Activated B cell treated with CpG ODN at 0.5 μM for 24 hours (primary cell): ENCODE data around the gene ENG. TPM values are rescaled to one million over a fixed set of nuclear protein-coding genes. Genes with fewer than 3 reads are reported as not detected.
A peak's percentile ranks its signal among the peaks of the same experiment; 100 is the strongest.

Experiments used
- ATAC-seq: fragments of 200-7000 bp; cut with Tn5 transposase; one replicate; pipeline ENCODE4 v1.10.0; 2021; ENCODE audit warnings: low read depth, mild to moderate bottlenecking, moderate library complexity
- CTCF ChIA-PET: fragments of 350-600 bp; sonication (Branson Sonifier 250); formaldehyde crosslinking; loops from one replicate; lab custom pipeline; 2021; ENCODE audit warnings: antibody characterized with exemption; lab: Charles Lee
- POLR2A ChIA-PET: fragments of 350-600 bp; sonication (Branson Sonifier 250); formaldehyde crosslinking; loops from one replicate; lab custom pipeline; 2021; ENCODE audit warnings: antibody characterized with exemption; lab: Charles Lee
- DNase-seq: peaks from one replicate; pipeline ENCODE4 v3.0.0; 2022
- H3K27ac Mint-ChIP-seq: one replicate; pipeline ENCODE4 v1.8.0; 2020; ENCODE audit warnings: mixed read lengths
- H3K27me3 Mint-ChIP-seq: one replicate; pipeline ENCODE4 v1.8.0; 2021; ENCODE audit warnings: mixed read lengths
- H3K36me3 Mint-ChIP-seq: one replicate; pipeline ENCODE4 v1.8.0; 2021; ENCODE audit warnings: low read depth, mixed read lengths
- H3K4me1 Mint-ChIP-seq: one replicate; pipeline ENCODE4 v1.8.0; 2021; ENCODE audit warnings: mixed read lengths
- H3K4me3 Mint-ChIP-seq: one replicate; pipeline ENCODE4 v1.8.0; 2020; ENCODE audit warnings: mild to moderate bottlenecking, mixed read lengths
- H3K9me3 Mint-ChIP-seq: one replicate; pipeline ENCODE4 v1.8.0; 2020; ENCODE audit warnings: mixed read lengths
- CTCF ChIP-seq: fragments of 200-600 bp; IDR thresholded peaks from one replicate; pipeline ENCODE4 v1.8.0; 2022; ENCODE audit warnings: antibody characterized with exemption, mild to moderate bottlenecking
- intact Hi-C: fragments of 100-400 bp; cut with micrococcal nuclease; formaldehyde crosslinking; loops from one replicate; pipeline ENCODE4 v1.15.1; 2024
- total RNA-seq: library from RNA; stranded (reverse); gene quantifications from 2 replicates; pipeline ENCODE4 v1.2.3, GENCODE V29; 2022

The ENG gene
- total RNA-seq, 1 donor from 2014 or later: 6.1 TPM

GRCh38 chr9:127812011-127812410 is 42.4 kb downstream of the ENG start:
- Mint-ChIP-seq H3K4me1 (no peaks in the 10 kb centered on the region), H3K9me3 (no peaks in the 10 kb centered on the region), H3K36me3 (peaks cover 72% of the 10 kb centered on the region), H3K27me3 (no peaks in the 10 kb centered on the region), H3K4me3 (no peak overlapping the region), H3K27ac (no peak overlapping the region)
- no peak for ATAC-seq
- ChIA-PET POLR2A (no interaction called here), CTCF (interaction anchor here (0.6 kb wide), 1 partner anchor 54 kb away, joined by 3 read pairs; no protein-coding TSS in a partner anchor)
- intact Hi-C loops: no loop called here
- TF ChIP-seq CTCF: no peak
- no peak for DNase-seq

- POLR2A ChIA-PET: no interaction called here
- no peak overlapping the region for H3K27ac Mint-ChIP-seq
- CTCF ChIA-PET: no interaction called here
- H3K9me3 Mint-ChIP-seq: no peaks in the 10 kb centered on the region
- H3K4me1 Mint-ChIP-seq: no peaks in the 10 kb centered on the region
- intact Hi-C loops: no loop called here
- H3K27me3 Mint-ChIP-seq: no peaks in the 10 kb centered on the region
- no peak overlapping the region for H3K4me3 Mint-ChIP-seq
- no peak for DNase-seq
- no peak for ATAC-seq
- TF ChIP-seq CTCF: no peak
- H3K36me3 Mint-ChIP-seq: peaks cover 76% of the 10 kb centered on the region
Observed at GRCh38 chr9:127810378-127811187, 43.9 kb downstream of the ENG start.

GRCh38 chr9:127809540-127810377 is 44.7 kb downstream of the ENG start:
- POLR2A ChIA-PET: interaction anchor here (0.6 kb wide), 2 partner anchors 74 to 361 kb away, joined by 4 to 8 read pairs; no protein-coding TSS in a partner anchor
- no peaks in the 10 kb centered on the region for H3K4me1 Mint-ChIP-seq
- no peak for TF ChIP-seq CTCF
- H3K27me3 Mint-ChIP-seq: no peaks in the 10 kb centered on the region
- no peak overlapping the region for H3K27ac Mint-ChIP-seq
- ATAC-seq (peak; percentile 53), DNase-seq (no peak)
- H3K36me3 Mint-ChIP-seq: peaks cover 75% of the 10 kb centered on the region
- H3K4me3 Mint-ChIP-seq: no peak overlapping the region
- H3K9me3 Mint-ChIP-seq: no peaks in the 10 kb centered on the region
- intact Hi-C loops: no loop called here
- CTCF ChIA-PET: no interaction called here

- CTCF ChIA-PET: no interaction called here
- Mint-ChIP-seq H3K27ac (no peak overlapping the region), H3K36me3 (peaks cover 68% of the 10 kb centered on the region), H3K27me3 (no peaks in the 10 kb centered on the region), H3K4me1 (peaks cover 6% of the 10 kb centered on the region), H3K4me3 (no peak overlapping the region), H3K9me3 (no peaks in the 10 kb centered on the region)
- ATAC-seq (no peak), DNase-seq (no peak)
- intact Hi-C loops: no loop called here
- POLR2A ChIA-PET: interaction anchor here (0.6 to 0.7 kb wide), 4 partner anchors 45 to 361 kb away, joined by 4 to 8 read pairs (median 7); partner anchors contain the start of gene DPM2
- no peak for TF ChIP-seq CTCF
Observed at GRCh38 chr9:127809002-127809539, 45.4 kb downstream of the ENG start.
